Kidney (tissue), 14 donors: ENCODE results near the gene NFKB1. TPM values are rescaled to one million over a fixed set of nuclear protein-coding genes. Genes with fewer than 3 reads are reported as not detected.

Source experiments
- DNase-seq, 5 donors: peaks; one replicate each; pipeline ENCODE4 v3.0.0-alpha.2; 2013 to 2020
- FAIRE-seq: peaks from 2 replicates; lab custom pipeline; 2012; peaks lifted over from hg19 to GRCh38; lab: Jason Lieb, UNC
- H3K27ac ChIP-seq, 2 donors: one replicate each; pipeline ENCODE4 v1.7.0; 2013; ENCODE audit warnings: low read depth in 2 of 2, low read length in 2 of 2, inconsistent platforms in 1 of 2
- H3K27me3 ChIP-seq: one replicate; pipeline ENCODE4 v1.7.1; 2013; ENCODE audit warnings: low read length, inconsistent platforms; ENCODE audit not compliant: control insufficient read depth, insufficient read depth
- H3K36me3 ChIP-seq, 3 donors: one replicate each; pipeline versions ENCODE4 v1.7.0 to v1.7.1; 2013; ENCODE audit warnings: low read length in 3 of 3, control low read depth in 1 of 3, inconsistent platforms in 1 of 3; ENCODE audit not compliant: insufficient read depth in 3 of 3, control insufficient read depth in 2 of 3
- H3K4me1 ChIP-seq, 3 donors: one replicate each; pipeline versions ENCODE4 v1.7.0 to v1.7.1; 2013; ENCODE audit warnings: low read length in 3 of 3, inconsistent platforms in 1 of 3, low read depth in 1 of 3; ENCODE audit not compliant: control insufficient read depth in 2 of 3, insufficient read depth in 2 of 3
- H3K4me3 ChIP-seq, 3 donors: one replicate each; pipeline versions ENCODE4 v1.7.0 to v1.8.1; 2013; ENCODE audit warnings: low read length in 3 of 3, control low read depth in 1 of 3, inconsistent platforms in 1 of 3
- H3K9ac ChIP-seq, 3 donors: one replicate each; pipeline versions ENCODE4 v1.7.0 to v1.7.1; 2013; ENCODE audit warnings: low read length in 3 of 3, control low read depth in 1 of 3, inconsistent platforms in 1 of 3
- H3K9me3 ChIP-seq, 3 donors: one replicate each; pipeline versions ENCODE4 v1.7.0 to v1.7.1; 2013; ENCODE audit warnings: low read length in 3 of 3, control low read depth in 1 of 3, inconsistent platforms in 1 of 3; ENCODE audit not compliant: control insufficient read depth in 2 of 3, insufficient read depth in 1 of 3
- intact Hi-C: fragments of 100-400 bp; cut with DNase I; formaldehyde crosslinking; loops from one replicate; pipeline ENCODE4 v1.11.1; 2022
- polyA plus RNA-seq: library from polyadenylated mRNA; stranded (reverse); fragments of 350-450 nt; fragmentation: Illumina TruSeq; extraction: RNeasy Lipid Tissue Mini Kit (QIAGEN cat#74804); gene quantifications from one replicate; pipeline ENCODE4 v1.2.3, GENCODE V29; 2014; ENCODE audit warnings: low read depth, low replicate concordance; ENCODE audit not compliant: insufficient read depth
- total RNA-seq: library from RNA; stranded (reverse); fragmentation: NEBNext Ultra II Directional; extraction: Animal tissue kit (Norgen Biotek cat#: 25700); gene quantifications from one replicate; pipeline ENCODE4 v1.2.1, GENCODE V29; 2021
- TF ChIP-seq, protein P1 (sequence below): IDR thresholded peaks from 3 replicates; pipeline ENCODE4 v1.5.1; 2012; ENCODE audit warnings: mild to moderate bottlenecking, moderate library complexity, borderline replicate concordance; ENCODE audit not compliant: insufficient read depth; ENCODE audit errors: extremely low read depth
- donor health status: control.
- donor health status: control.
- donor health status: control.
- donor health status: control.
- donor health status: control.
- donor health status: DM: yes; HTN: yes; CAD: no.
- donor health status: Normal renal cell carcinoma (clear cell type).

NFKB1 gene
- total and polyA plus RNA-seq, 2 donors from 2014 or later: 10.1 to 56.9 TPM

- Histone ChIP-seq H3K9me3 (no peaks in the 10 kb centered on the region), H3K36me3 (peaks cover 0 to 6% (median 4%) of the 10 kb centered on the region in 3 donors), H3K4me1 (no peaks in the 10 kb centered on the region), H3K4me3 (no peak overlapping the region), H3K27me3 (no peaks in the 10 kb centered on the region), H3K27ac (no peak overlapping the region), H3K9ac (no peak overlapping the region)
- TF ChIP-seq, protein P1, sequence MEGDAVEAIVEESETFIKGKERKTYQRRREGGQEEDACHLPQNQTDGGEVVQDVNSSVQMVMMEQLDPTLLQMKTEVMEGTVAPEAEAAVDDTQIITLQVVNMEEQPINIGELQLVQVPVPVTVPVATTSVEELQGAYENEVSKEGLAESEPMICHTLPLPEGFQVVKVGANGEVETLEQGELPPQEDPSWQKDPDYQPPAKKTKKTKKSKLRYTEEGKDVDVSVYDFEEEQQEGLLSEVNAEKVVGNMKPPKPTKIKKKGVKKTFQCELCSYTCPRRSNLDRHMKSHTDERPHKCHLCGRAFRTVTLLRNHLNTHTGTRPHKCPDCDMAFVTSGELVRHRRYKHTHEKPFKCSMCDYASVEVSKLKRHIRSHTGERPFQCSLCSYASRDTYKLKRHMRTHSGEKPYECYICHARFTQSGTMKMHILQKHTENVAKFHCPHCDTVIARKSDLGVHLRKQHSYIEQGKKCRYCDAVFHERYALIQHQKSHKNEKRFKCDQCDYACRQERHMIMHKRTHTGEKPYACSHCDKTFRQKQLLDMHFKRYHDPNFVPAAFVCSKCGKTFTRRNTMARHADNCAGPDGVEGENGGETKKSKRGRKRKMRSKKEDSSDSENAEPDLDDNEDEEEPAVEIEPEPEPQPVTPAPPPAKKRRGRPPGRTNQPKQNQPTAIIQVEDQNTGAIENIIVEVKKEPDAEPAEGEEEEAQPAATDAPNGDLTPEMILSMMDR: no peak
- FAIRE-seq (no peak), DNase-seq (no peak)
- intact Hi-C loops: no loop called here
These were observed 71.3 kb downstream of the NFKB1 start for GRCh38 chr4:102572452-102572851.

- Histone ChIP-seq H3K4me3 (no peak overlapping the region), H3K9me3 (no peaks in the 10 kb centered on the region), H3K9ac (no peak overlapping the region), H3K27ac (no peak overlapping the region), H3K36me3 (peaks cover 0 to 19% (median 9%) of the 10 kb centered on the region in 3 donors), H3K4me1 (no peaks in the 10 kb centered on the region), H3K27me3 (no peaks in the 10 kb centered on the region)
- no peak for DNase-seq
- no peak for FAIRE-seq
- TF ChIP-seq, protein P1: no peak
- intact Hi-C loops: no loop called here
These were observed 73.2 kb downstream of the NFKB1 start for GRCh38 chr4:102574317-102574716.

DNA sequence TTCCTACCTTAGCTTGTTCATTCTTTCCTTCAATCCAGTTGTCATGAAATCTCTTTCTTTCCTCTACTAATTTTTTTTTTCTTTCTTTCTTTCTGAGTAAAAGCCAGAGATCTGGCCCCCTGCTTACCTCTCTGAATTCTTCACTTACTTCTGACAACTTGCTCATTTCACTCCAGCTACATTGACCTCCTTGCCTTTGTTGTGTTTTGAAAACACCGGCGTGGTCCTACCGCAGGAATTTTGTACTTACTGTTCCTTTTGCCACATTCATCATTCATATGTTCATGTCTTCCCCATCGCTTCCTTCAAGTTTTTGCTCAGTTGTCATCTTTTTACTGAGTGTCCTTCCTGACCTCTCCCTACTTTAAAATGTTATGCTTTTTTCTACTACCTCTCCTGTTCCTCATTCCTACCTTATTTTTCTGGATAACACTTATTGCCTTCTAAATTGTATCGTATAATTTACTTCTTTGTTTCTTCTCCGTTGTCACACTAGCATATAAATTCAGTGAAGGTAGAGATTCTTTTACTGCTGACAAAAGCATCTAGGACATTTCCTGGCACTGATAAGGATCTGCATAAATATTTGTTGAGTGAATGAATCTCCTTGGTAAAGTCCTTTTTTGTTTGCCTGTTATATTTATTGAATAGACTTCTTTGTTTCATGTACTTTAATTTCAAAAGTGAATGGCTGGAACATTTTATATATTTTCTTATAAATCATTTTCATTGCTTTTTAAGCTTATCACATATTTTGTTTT, 74.4 kb downstream of the NFKB1 start:
- TF ChIP-seq, protein P1: no peak
- intact Hi-C loops: no loop called here
- Histone ChIP-seq H3K4me3 (no peak overlapping the region), H3K27me3 (no peaks in the 10 kb centered on the region), H3K9ac (no peak overlapping the region), H3K4me1 (no peaks in the 10 kb centered on the region), H3K36me3 (peaks cover 0 to 19% (median 10%) of the 10 kb centered on the region in 3 donors), H3K9me3 (no peaks in the 10 kb centered on the region), H3K27ac (no peak overlapping the region)
- DNase-seq: no peak
- no peak for FAIRE-seq
